GM12872 (cell line): ENCODE measurements around the gene SH3TC2.

Experiments used
- CTCF ChIP-seq: IDR thresholded peaks from 3 replicates; pipeline ENCODE4 v1.5.1; 2011; ENCODE audit warnings: low read depth, mild to moderate bottlenecking, low read length, moderate library complexity; ENCODE audit not compliant: insufficient read depth

SH3TC2 gene

GRCh38 chr5:149030392-149030791 lies 32.5 kb downstream of the SH3TC2 start:
- TF ChIP-seq CTCF: no peak

- TF ChIP-seq CTCF: no peak
Measured at GRCh38 chr5:149028984-149029383, 33.9 kb downstream of the SH3TC2 start.

DNA sequence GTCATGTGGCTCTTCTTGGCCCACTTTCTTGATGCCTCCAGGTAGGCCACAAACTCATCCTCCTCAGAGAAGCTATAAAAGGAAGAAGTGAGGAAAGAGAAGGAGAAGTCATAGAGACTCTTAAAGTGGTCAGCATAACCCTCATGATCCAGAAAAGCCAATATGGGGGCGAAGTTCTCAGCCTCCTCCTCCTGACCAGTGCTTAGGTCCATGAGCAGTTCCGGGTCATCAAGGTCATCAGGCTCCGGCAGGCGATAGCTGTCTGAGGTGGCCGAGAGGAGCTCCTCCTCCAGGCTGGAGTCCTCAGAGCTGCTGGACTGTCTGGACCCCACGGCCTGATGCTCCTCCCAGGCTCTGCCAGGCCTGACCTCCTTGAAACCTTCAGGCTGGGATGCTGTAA lies 34.7 kb downstream of the SH3TC2 start:
- no peak for TF ChIP-seq CTCF

DNA sequence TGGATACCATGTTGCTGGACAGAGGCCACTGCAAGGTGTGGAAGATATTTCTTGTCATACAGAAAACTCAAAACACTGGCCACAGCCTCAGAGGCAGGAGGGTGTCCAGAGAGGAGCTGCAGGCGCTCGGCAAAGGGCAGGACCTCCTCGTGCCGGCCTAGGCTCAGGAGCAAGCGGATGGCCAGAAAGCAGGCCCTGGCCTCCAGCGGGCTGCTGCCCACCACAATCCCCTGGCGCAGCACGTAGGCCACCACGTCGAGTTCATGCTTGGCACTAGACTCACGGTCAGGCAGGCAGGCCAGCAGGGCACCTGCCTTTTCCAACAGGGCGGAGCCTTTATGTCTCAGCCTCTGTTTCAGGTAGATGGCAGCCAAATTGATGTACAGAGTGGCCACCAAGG lies 35.2 kb downstream of the SH3TC2 start:
- no peak for TF ChIP-seq CTCF

DNA sequence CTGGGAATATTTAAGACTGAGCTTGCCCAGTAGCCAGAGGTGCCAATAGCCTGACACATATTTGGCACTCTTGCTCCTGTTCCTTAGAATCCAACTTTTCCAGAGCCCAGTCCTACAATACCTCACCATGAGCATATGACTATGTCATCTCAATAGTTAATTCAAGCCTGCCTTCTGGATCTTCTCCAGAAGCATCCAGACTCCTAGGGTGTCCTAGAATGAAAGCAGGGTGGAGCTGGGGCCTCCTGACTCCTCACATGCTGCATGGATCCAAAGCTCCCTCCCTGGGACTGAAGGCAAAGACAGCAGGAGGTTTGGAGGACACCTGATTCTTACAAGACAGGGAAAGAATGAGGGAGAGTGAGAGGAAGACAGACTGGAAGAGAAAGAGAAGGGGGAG lies 37.9 kb downstream of the SH3TC2 start:
- no peak for TF ChIP-seq CTCF

- no peak for TF ChIP-seq CTCF
Measured at GRCh38 chr5:149024477-149024876, 38.4 kb downstream of the SH3TC2 start.

GRCh38 chr5:149022200-149022599 lies 40.7 kb downstream of the SH3TC2 start:
- no peak for TF ChIP-seq CTCF

DNA sequence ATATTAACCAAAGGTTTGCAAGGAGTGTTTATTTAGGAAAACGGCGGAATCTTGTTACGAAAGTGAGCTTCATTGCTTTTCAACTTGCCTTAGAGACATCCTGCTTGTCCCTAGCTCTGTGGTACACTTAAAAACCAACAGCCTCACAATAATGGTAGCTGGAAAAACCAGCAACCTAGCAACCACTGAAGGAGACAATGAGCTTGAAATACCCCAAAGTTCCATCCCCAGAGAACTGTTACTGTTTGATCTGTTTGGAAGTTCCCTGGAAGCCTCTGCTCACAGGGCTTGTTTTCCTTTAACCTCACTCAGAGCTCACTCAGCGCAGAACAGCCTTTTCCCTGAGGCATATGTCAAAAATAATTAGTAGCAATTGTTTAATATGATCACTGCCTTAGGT lies 43.2 kb downstream of the SH3TC2 start:
- no peak for TF ChIP-seq CTCF
